Measurements from ENCODE around the gene PRKAA2. TPM values are rescaled to one million over a fixed set of nuclear protein-coding genes. Genes with fewer than 3 reads are reported as not detected.

The PRKAA2 gene
- total RNA-seq, 2 experiments from 2014 or later: not detected

GRCh38 chr1:56671085-56671484, 26.0 kb downstream of the PRKAA2 start:
- CTCF ChIA-PET (ENCODE audit: unreplicated experiment): no interaction called here
- no TSS peak for BruUV-seq (replicated peaks)

GRCh38 chr1:56671542-56671941, 26.4 kb downstream of the PRKAA2 start:
- CTCF ChIA-PET (ENCODE audit: unreplicated experiment): no interaction called here
- Histone ChIP-seq H4K20me1 (ENCODE audit: insufficient read depth, low read length) (no peaks in the 10 kb centered on the region), H3K4me1 (ENCODE audit: insufficient read depth, low read length, poor library complexity, severe bottlenecking) (no peaks in the 10 kb centered on the region), H3K4me2 (ENCODE audit: low read length) (no peak overlapping the region), H3K9me3 (ENCODE audit: low read length) (no peaks in the 10 kb centered on the region), H3K4me3 (ENCODE audit: low read depth, low read length, poor library complexity, severe bottlenecking) (no peak overlapping the region), H3K9me2 (ENCODE audit: insufficient read depth, low read length) (no peaks in the 10 kb centered on the region), H3K27ac (ENCODE audit: low read depth, low read length, poor library complexity, severe bottlenecking) (no peak overlapping the region), H3K36me3 (ENCODE audit: insufficient read depth, low read length) (no peaks in the 10 kb centered on the region), H2AFZ (ENCODE audit: low read length) (no peak overlapping the region), H3K79me2 (ENCODE audit: insufficient read depth, low read depth, low read length) (no peaks in the 10 kb centered on the region)
- no peak for DNase-seq (ENCODE audit: low spot score)
- no TSS peak for BruUV-seq (replicated peaks)
- intact Hi-C loops (cut with micrococcal nuclease; ENCODE audit: unreplicated experiment): no loop called here
- TF ChIP-seq EZH2phosphoT487 (IDR thresholded peaks at IDR 0.05; ENCODE audit: borderline replicate concordance, low read depth, low read length) (no peak), CTCF (conservative IDR thresholded peaks at IDR 0.05; ENCODE audit: low read length) (no peak)
- POLR2A ChIA-PET: interaction anchor here (0.7 kb wide), 1 partner anchor 128 kb away, joined by 4 read pairs; no protein-coding TSS in a partner anchor

More at GRCh38 chr1:56671085-56671484, 26.0 kb downstream of the PRKAA2 start:
- no peak for DNase-seq (ENCODE audit: low spot score)
- Histone ChIP-seq H3K36me3 (ENCODE audit: insufficient read depth, low read length) (no peaks in the 10 kb centered on the region), H3K79me2 (ENCODE audit: insufficient read depth, low read depth, low read length) (no peaks in the 10 kb centered on the region), H4K20me1 (ENCODE audit: insufficient read depth, low read length) (no peaks in the 10 kb centered on the region), H3K9me3 (ENCODE audit: low read length) (no peaks in the 10 kb centered on the region), H3K4me1 (ENCODE audit: insufficient read depth, low read length, poor library complexity, severe bottlenecking) (no peaks in the 10 kb centered on the region), H3K9me2 (ENCODE audit: insufficient read depth, low read length) (no peaks in the 10 kb centered on the region), H3K4me3 (ENCODE audit: low read depth, low read length, poor library complexity, severe bottlenecking) (no peak overlapping the region), H3K27ac (ENCODE audit: low read depth, low read length, poor library complexity, severe bottlenecking) (no peak overlapping the region), H3K4me2 (ENCODE audit: low read length) (no peak overlapping the region), H2AFZ (ENCODE audit: low read length) (no peak overlapping the region)
- POLR2A ChIA-PET: interaction anchor here (0.7 kb wide), 1 partner anchor 128 kb away, joined by 4 read pairs; no protein-coding TSS in a partner anchor
- TF ChIP-seq CTCF (conservative IDR thresholded peaks at IDR 0.05; ENCODE audit: low read length) (no peak), EZH2phosphoT487 (IDR thresholded peaks at IDR 0.05; ENCODE audit: borderline replicate concordance, low read depth, low read length) (no peak)
- intact Hi-C loops (cut with micrococcal nuclease; ENCODE audit: unreplicated experiment): no loop called here

GRCh38 chr1:56672579-56672978, 27.5 kb downstream of the PRKAA2 start:
- H3K9me3 ChIP-seq (ENCODE audit: low read length): no peaks in the 10 kb centered on the region
- POLR2A ChIA-PET: no interaction called here
- H3K9me2 ChIP-seq (ENCODE audit: insufficient read depth, low read length): no peaks in the 10 kb centered on the region
- no peak overlapping the region for H3K4me3 ChIP-seq (ENCODE audit: low read depth, low read length, poor library complexity, severe bottlenecking)
- no peak overlapping the region for H3K27ac ChIP-seq (ENCODE audit: low read depth, low read length, poor library complexity, severe bottlenecking)
- CTCF ChIA-PET (ENCODE audit: unreplicated experiment): no interaction called here
- no peaks in the 10 kb centered on the region for H3K4me1 ChIP-seq (ENCODE audit: insufficient read depth, low read length, poor library complexity, severe bottlenecking)
- no peak for TF ChIP-seq EZH2phosphoT487 (IDR thresholded peaks at IDR 0.05; ENCODE audit: borderline replicate concordance, low read depth, low read length)
- no peak for TF ChIP-seq CTCF (conservative IDR thresholded peaks at IDR 0.05; ENCODE audit: low read length)
- intact Hi-C loops (cut with micrococcal nuclease; ENCODE audit: unreplicated experiment): no loop called here
- H3K79me2 ChIP-seq (ENCODE audit: insufficient read depth, low read depth, low read length): no peaks in the 10 kb centered on the region
- H2AFZ ChIP-seq (ENCODE audit: low read length): no peak overlapping the region
- BruUV-seq (replicated peaks): no TSS peak
- H4K20me1 ChIP-seq (ENCODE audit: insufficient read depth, low read length): no peaks in the 10 kb centered on the region
- H3K36me3 ChIP-seq (ENCODE audit: insufficient read depth, low read length): no peaks in the 10 kb centered on the region
- no peak overlapping the region for H3K4me2 ChIP-seq (ENCODE audit: low read length)
- no peak for DNase-seq (ENCODE audit: low spot score)

Data from OCI-LY7 (cell line).